ENCODE measurements around the gene NTN3.

NTN3 gene

DNA sequence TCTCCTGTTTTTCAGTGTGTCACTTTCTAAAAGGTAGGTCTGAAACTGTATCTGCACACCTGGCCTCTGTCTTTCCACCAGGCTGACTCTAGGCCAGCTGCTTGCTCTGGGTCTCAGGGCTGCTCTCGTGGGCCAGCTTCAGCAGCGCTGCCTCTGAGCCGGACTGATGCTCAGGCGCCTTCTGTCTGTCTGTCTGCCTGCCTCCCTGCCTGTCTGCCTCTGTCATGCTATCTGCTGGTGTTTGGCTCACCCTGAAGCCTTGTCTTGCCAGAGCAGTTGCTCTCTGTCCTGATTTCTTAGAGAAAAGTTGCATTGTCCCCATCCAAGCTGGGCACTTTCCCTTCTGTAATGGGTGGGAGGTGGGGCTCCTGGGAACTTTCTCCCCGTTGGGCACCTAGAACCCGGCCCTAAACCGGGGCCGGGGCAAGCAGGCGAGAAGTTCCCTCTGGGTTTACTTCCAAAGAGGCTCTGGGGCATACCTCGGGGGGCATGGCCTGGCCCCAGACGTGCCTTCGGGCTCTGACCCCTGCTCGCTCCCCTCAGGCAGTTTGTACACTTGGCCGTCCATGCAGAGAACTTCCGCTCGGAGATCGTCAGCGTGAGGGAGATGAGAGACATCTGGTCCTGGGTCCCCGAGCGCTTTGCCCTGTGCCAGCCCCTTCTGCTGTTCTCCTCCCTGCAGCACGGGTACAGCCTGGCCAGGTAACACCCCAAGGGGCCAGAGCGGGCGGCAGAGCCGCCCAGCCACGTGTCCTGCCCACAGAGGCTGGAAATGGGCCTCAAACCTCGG is 26.8 kb downstream of the NTN3 start:
- no peak for DNase-seq

DNA sequence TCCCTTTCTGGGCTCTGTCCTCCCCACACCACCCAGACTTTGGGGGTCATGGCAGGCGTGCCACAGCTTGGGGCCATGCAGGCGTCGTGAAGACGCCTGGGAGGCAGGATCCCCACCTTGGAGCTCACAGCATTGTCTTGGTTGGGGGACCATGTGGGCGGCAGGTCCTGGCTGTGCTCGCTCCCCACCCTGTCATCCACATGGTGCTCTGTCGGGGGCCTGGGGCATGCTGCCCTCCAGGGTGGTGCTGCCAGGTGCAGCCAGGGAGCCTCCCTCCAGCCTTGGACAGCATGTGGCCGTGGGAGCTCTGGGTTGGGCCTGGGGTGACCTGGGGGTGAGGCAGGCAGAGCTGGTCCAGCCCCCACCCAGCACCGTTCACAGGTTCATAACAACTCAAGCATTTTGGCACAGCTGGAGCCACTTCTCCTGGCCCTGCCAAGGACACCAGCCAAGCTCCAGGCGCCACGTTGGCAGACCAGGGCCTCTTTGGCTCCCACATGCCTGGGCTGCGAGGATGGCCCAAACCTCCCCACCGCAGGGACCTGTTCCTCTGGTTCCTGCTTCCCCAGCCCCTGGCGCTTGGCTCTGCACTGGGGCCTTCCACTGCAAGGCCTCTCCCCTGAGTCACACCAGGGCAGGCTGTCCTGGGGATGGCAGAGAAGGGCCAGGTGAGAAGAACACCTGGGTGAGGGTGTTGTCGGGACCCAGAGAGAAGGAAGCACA is 27.6 kb downstream of the NTN3 start:
- no peak for DNase-seq

DNA sequence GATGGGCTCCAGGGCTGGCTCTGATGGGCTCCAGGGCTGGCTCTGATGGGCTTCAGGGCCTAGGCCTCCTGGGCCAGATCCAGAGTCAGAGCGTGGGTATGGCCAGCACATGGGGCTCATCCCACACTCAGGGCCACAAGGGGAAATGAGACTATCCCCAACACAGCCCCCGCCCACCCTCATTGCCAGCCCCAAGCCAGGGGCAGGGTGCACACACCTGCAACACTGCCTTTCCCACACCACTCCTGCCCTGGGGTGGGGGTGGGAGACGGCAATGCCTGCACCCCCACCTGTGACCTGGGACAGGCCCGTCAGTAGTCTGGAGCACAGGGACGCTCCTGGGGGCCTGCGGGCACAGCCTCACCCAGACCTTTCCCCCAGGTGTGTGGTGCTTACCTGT is 28.4 kb downstream of the NTN3 start:
- DNase-seq: no peak

DNA sequence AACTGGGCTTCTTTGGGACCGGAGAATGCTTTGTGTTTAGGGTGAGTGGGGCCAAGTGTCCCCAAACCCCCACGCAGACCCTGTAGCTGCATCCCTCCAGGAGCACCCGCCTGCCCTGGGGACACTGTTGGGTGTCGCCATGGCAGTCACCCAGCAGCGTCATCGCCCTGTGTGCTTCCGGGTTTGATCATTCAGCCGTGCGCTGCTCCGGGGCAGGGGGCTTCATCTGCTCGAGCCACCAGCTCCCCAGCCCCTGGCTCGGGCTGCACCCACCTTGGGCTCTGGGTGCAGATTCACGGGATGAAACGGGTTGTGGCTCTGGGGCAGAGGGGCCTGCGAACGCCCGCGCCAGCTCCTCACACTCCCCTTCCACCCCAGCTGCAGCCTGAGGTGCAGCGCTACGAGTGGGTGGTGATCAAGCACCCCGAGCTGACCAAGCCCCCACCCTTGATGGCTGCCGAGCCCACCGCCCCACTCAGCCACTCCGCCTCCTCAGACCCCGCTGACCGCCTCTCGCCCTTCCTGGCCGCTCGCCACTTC is 28.9 kb downstream of the NTN3 start:
- no peak for DNase-seq

DNA sequence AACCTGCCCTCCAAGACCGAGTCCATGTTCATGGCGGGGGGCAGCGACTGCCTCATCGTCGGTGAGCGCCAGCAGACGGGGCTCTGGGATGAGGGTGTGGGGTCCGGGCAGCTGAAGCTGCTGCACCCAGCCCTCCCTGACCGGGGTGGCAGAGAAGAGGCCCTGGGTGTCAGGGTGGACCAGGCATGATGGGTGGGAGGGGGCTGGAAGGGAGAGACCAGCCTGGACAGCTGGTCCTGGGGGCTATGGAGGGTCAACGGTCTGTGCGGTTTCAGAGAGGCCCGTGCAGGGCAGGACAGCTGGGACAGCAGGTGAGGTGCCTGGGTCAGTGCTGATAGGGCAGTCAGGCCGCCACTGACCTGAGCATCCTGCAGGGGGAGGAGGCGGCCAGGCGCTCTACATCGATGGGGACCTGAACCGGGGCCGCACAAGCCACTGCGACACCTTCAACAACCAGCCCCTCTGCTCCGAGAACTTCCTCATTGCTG is 29.4 kb downstream of the NTN3 start:
- DNase-seq: no peak

DNA sequence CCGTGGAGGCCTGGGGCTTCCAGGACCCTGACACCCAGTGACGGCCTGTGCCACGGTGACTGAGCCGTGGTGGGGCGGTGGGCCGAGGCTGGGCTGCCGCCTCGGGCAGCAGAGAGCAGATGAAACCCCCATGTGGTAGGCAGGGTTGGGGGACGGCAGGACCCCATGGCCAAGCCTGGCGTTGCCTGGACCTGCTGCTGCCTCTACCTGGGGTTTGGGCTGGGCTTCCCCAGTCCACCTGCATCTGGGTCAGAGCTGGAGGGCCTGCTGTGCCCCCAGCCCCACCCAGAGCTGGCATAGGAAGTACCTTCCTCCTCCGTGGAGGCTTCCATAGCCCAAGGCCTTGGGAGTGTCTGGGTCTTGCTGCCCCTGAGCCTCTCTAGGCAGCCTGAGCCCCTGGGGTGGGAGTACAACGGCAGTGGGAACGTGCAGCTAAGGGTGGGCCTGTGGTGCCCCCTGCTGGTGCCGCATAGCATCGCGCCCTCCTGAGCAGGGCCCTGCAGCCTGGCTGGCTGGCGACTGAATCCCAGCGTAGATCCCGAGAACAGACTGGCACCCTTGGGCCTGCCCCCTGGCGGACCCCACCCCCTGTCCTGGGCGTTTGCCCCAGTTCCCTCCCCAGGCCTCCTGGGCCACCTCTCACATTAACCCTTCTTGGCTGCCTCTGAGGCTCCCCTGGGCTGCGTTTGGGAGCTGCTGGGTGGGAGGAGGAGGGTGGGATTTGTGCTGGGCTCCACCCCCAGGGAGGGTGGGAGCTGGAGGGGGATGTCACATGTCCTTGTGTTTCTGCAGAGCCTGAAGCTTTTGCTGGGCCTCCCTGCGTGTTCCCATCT is 30.0 kb downstream of the NTN3 start:
- peak; percentile 43 for DNase-seq

DNA sequence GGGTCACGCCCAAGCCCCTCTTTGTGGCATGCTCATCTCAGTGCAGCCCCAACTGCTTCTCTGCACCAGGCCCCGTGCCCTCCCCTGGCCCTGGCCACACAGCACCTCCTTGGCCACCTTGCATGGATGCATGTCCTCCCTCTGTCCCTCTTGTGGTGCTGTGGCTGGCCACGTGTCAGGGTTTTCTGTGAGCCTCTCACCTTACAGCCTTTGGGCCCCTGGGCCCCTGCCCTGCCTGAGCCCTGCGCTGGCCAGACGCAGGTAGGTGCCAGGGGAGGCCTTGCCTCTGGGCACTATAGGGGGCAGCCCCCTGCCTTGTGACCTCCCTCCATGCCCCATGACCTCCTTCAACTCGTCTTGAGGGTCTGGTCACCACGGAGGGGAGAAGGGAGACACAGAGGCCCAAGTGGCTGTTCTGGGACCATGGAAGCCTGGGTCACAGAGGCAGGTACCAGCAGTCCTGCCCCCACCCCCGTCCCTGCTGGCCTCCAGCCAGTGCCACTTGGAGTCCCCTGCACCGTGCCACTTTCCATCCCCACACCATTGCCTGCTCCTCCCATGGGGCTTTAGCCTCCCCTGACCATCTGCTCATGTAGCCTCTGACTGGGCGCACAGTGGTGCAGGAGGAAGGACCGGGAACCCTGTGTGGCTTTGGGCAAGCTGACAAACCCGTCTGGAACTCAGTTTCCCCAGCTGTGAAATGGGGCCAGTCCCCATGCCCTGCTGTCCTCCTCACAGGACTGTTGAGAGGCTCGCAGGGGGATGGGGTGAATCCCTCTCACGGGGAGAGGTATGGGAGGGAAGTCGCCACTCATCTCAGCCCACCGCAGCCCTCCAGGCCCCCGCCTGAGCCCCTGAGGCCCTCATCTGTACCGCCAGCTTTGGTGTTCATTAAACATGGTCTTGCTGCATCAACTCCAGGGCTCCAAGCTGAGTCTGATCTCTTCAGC is 31.1 kb downstream of the NTN3 start:
- DNase-seq: no peak

DNA sequence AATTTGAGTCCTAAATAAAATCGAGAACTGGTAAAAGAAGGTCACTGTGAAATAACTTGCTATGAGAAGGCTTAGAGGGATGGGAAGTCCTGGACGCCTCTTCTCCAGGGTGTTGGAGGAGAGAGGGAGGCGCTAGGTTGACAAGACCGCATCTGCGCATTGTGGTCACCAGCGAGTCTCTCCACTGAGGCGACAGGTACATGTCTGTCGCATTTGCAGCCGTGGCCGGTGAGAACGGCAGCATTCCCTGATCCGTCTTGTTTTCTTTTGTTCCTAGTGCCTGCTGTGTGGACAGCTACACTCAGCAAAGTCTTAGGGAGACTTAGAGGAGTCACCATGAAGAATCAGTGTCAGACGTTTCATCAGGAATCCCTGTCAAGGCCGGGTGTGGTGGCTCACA is 34.6 kb downstream of the NTN3 start:
- no peak for DNase-seq

DNA sequence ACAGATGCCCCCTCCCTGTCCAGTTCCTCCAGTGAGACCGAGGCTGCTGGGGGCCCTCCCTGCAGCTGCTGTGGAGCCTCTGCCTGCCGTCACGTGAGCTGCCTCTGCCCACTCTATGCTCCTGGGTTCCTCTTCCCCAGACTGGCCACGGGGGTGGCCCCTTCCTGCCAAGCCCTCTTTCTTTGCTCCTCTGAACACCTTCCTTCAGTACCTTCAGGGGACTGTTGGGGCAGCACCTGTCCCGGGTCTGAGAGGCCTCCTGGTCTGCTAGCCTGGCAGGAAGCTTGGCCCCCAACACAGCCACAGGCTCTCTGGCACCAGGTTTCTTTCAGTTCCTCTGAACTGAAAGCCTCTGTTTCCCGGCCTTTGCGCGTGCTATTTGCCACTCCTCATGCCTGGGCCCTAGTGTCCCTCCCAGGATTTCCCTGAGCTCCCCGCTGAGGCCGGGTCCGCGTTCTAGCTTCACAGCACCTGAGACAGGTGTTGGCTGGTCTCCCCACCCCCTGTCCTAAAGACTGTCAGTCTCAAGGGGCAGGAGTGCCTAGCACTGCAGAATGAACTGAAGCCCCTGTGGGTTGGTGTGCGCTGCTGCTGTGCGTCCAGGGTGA is 36.1 kb downstream of the NTN3 start:
- DNase-seq: no peak

DNA sequence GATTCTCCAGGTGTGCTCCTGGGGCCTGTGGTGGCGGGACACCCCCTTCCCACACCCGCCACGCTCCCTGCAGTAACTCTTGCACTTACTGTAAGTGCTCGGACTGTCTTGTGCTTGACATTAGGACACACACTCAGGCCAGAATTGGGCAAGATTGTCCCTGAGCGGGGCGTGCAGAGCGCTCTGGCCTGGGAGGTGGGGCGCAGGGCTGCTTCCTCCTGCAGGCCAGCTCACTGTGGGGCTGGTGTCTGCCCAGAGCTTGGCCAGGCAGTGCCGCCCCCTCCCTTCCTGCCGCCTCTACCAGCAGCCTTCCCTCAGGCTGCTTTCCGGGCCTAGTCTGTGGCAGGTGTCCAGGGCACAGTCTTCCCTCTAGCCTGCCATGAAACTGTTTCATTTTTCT is 36.6 kb downstream of the NTN3 start:
- DNase-seq: no peak

DNA sequence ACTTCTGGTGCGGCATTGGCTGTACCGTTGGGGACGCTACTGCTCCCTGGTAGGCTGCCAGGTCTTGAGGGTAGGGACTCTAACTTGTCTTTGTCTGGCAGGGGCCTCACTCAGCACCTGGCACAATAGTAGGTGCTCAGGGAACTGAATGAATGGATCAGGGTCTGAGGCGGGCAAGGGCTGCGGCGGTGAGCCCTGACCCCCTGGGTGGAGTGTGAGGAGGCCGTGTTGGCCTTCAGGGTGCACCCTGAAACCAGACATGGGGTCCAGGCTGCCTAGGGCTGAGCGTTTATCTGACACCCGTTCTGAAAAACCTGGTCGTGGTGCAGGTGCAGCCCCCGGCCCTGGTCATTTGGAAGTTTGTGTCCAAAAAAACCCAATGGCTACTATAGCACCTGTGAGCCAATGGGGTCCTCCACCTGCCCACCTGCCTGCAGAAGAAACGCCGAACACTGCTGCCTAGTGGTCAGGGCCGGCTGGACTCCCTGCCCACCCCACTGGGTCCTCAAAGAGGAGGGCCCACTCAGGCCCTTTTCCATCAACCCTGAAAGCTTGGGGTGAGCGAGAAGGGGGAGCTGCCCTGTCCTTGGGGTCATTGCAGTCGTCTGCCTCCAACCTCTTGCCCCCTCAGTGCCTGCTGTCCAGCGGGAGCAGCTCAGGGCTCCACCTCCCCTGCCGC is 37.8 kb downstream of the NTN3 start:
- DNase-seq: no peak

DNA sequence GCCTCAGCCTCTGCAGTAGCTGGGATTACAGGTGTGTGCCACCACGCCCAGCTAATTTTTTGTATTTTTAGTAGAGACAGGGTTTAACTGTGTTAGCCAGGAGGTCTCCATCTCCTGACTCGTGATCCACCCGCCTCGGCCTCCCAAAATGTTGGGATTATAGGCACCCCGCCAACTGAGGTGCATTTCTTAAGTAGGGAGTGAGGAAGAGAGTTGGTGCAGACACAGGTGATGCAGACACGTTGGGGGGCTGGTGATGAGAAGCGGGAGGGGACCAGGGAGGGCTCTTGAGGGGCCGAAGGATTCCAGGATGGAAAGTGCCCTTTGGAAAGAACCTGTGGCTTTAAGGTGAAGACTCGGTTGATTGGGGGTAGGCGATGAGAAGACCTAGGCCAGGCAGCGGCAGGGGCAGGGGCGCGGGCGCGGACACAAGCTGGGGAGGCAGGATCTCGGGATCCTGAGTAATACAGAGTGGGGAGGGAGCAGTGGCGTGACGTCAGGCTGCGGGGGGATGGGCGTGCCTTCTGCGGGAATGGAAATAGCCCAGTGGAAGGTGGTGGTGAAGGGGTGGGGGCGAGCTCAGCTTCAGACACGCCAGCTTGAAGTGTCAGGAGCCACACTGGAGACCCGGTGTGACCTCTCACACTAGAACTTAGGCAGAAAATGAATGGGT is 40.2 kb downstream of the NTN3 start:
- no peak for DNase-seq

DNA sequence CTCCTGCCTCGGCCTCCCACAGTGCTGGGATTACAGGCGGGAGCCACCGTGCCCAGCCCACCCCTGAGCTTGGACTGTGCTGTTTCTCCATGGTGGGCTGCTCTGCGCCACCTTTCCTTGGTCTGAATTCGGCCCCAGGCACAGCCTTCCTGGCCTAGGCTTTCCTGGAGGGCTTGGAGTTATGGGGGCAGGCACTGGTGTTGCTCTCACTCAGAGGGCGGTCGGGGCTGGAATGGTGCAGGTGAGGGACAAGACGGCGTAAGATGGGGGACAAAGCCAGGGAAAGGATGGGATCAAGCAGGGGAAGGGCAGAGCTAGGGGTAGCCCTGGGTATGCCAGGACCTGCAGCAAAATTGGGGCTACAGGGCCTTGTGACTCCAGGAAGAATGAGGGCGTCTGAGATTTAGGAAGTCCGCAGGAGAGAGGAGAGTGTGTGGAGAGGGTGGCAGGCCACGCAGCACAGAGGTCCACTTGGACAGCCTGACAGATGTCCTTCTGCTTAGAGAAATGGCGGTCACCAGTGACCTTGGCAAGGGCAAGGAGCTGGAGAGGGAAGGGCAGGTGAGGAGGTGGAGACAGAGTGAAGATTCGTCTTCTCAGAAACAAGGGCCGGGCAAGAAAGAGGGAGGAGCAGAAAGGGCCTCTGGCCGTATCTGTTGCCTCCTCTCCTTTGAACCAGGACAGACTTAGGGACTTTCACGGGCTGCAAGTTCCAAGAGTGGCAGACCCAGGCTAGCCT is 41.1 kb downstream of the NTN3 start:
- DNase-seq: no peak

DNA sequence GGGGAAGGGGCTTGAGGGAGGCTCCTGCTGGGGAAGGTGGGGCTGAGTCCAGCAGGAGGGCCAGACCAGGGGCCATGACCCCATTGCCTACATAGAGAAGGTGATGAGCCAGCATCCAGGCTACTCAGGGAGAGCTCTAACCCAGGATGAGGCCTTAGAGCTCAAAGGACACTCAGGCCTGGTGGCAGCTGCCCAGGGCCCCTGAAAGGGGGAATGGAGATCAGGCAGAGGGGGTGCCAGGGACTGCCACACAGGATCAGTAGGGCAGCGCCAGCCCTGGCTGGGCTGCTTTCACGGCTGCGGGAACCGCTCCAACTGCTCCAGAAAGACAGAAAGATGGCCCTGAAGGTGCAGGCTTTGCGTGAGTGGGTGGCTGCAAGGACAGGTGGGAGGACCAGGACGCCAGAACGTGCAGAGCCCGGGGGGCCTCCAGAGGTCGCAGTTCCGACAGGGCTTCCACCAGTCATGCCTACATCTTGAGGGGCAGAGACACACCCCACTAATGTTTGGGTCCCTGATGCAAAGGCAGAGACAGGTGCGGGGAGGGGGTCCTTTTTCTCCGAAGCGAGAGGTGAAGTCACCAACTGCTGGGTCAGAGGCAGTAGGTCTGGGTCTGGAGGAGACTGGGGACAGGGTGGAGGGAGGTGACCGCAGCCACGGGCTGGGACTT is 41.8 kb downstream of the NTN3 start:
- no peak for DNase-seq

DNA sequence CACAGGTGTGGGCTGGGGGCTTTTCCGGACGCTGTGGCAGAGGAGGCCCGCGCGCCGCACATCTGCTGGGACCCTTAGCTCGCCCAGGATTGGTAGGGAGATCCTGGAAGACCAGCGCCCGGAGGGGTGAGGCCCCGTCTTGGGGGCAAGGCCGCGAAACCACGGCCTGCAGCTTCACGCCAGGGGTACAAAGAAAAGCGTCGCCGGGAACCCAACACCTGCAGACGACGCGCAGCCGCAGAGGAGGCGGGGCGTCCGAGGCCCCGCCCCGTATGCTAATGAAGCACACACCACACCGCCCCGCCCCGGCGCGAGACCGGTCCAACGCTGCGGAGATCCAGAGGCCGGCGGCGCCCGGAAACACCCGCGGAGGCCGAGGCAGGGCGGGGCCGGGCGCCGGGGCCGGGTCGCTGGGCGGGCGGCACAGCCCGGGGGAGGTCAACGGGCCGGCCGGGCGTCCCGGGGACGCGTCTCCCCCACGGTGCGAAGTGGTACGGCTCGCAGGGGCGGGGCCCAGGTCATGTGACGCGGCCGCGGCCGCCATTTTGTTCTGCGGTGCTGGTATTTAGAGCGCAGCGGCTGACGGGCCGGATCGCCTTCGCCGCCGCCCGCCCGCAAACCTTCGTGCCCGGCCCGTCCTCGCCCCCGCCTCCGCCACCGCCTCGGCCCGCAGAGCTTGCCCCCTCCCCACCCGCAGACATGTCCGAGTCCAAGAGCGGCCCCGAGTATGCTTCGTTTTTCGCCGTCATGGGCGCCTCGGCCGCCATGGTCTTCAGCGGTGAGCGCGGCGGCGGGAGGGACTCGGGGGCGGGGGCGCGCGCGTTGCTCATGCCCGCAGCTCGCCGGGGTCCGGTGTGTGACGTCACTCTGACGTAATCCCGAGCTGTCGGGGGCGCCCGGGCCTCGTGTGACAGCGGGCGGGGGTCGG is 42.6 kb downstream of the NTN3 start, which contains the start of gene ATP6V0C:
Gene ATP6V0C, plus strand, starts transcription at position 548 of the 928 bp plus-strand sequence. Its CDS starts 152 bp downstream, at position 700.
- DNase-seq: peak; percentile 74

DNA sequence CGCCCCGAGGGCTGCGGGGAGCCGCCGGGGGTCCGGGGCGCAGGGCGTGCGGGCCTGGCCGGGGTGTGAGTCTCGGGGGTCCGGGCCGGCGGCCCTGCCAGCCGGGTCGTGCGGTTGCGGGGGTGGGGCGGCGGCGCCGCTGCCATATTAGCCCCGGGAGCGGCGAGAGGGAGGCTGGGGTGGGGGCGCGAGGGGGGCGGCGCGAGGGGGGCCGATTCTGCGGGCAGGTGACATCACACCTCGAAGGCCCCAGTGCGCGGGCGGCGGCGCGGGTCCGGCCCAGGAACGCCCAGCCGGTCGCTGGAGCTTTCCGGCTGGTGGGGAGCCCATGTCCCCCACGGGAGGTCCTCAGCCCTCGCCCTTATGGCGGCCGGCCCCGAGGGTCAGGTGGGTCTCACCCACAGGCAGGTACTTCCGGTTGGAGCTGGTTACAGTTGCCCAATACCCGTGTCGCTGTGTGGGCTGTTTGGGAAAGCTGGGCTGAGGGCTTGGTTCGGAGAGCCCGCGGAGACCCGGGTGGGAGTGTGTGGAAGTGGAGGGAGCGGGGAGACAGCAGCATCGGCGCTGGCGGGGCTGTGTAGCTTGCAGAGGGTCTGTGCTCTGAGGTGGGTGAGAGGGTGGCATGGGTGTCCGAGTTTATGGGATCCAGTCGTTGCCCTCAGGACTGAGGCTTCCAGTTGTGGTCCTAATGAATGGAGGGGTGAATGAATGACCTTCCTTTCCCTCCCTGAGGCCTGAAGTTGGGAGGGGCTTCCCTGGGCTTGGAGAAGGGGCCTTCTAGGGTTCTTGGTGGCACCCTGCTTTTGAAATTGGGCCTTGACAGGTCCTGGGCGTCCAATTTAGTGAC is 43.5 kb downstream of the NTN3 start:
- DNase-seq: no peak
